Measurements from ENCODE around the gene MYO5A.

GRCh38 chr15:52488830-52489229, 39.9 kb downstream of the MYO5A start:
- TF ChIP-seq CTCF (conservative IDR thresholded peaks at IDR 0.05 in 1 of 2, IDR thresholded peaks at IDR 0.05 in 1 of 2; ENCODE audit: low read depth in 1 of 2, low read length in 2 of 2) (no peak), EZH2 (IDR thresholded peaks at IDR 0.05; ENCODE audit: low read length, missing control alignments) (no peak)

All from fibroblast of lung (primary cell).